Measurements from ENCODE around the gene MACROH2A2. TPM values are rescaled to one million over a fixed set of nuclear protein-coding genes. Genes with fewer than 3 reads are reported as not detected.

The MACROH2A2 gene
- total RNA-seq, 1 donor from 2014 or later: 25.5 TPM

DNA sequence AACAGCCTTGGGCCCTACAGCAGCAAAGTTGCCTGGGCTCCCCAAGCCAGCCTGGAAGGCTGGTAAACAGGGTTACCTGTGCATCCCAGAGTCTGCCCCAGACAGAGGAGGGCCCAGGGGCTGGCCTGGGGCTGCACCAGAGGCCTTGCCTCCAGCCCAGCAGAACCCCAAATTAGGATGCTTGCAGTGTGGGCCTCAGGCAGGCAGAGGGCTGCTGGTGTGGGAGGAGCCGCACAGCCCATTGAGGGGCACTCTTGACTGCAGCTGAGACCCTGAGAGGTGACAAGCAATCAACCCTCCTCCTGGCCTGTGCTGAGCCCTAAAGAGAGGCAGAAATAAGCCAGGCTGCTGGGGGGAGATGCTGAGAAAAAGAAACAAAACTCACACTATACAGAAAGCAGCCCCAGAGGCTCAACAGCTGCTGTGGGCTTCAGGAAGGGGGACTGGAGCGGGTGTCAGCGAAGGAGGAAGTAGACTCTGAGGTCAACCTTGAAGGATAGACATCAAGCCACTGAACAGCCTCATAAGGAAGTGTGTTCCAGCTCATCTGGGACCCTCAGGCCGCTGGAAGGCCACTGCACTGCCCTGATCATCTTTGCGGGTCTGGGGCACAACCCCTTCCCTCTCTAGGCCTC is 73.4 kb downstream of the MACROH2A2 start:
- Histone ChIP-seq H3K4me1 (ENCODE audit: insufficient read depth, low read length) (no peaks in the 10 kb centered on the region), H3K9ac (ENCODE audit: low read length) (no peak overlapping the region), H3K27ac (ENCODE audit: low read depth, low read length) (no peak overlapping the region), H3K27me3 (ENCODE audit: insufficient read depth, low read length) (no peaks in the 10 kb centered on the region), H3K4me2 (ENCODE audit: low read length) (no peak overlapping the region), H2AFZ (ENCODE audit: low read depth, low read length) (no peak overlapping the region), H3K4me3 (ENCODE audit: insufficient read depth, low read depth, low read length) (no peak overlapping the region), H3K36me3 (ENCODE audit: insufficient read depth, low read length) (no peaks in the 10 kb centered on the region), H4K20me1 (ENCODE audit: insufficient read depth, low read length) (peaks cover 3% of the 10 kb centered on the region), H3K9me3 (ENCODE audit: insufficient read depth, low read depth, low read length) (no peaks in the 10 kb centered on the region), H3K79me2 (ENCODE audit: insufficient read depth, low read length) (no peaks in the 10 kb centered on the region)
- TF ChIP-seq, protein P1, sequence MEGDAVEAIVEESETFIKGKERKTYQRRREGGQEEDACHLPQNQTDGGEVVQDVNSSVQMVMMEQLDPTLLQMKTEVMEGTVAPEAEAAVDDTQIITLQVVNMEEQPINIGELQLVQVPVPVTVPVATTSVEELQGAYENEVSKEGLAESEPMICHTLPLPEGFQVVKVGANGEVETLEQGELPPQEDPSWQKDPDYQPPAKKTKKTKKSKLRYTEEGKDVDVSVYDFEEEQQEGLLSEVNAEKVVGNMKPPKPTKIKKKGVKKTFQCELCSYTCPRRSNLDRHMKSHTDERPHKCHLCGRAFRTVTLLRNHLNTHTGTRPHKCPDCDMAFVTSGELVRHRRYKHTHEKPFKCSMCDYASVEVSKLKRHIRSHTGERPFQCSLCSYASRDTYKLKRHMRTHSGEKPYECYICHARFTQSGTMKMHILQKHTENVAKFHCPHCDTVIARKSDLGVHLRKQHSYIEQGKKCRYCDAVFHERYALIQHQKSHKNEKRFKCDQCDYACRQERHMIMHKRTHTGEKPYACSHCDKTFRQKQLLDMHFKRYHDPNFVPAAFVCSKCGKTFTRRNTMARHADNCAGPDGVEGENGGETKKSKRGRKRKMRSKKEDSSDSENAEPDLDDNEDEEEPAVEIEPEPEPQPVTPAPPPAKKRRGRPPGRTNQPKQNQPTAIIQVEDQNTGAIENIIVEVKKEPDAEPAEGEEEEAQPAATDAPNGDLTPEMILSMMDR (IDR thresholded peaks at IDR 0.05; ENCODE audit: insufficient read depth, low read depth, low read length): no peak
- no peak for TF ChIP-seq EZH2 (IDR thresholded peaks at IDR 0.05; ENCODE audit: insufficient read depth, low read length)
- Mint-ChIP-seq H3K4me3 (ENCODE audit: unreplicated experiment) (no peak overlapping the region), H3K4me1 (ENCODE audit: low read depth, unreplicated experiment) (peaks cover 5% of the 10 kb centered on the region), H3K9me3 (ENCODE audit: unreplicated experiment) (peaks cover 4% of the 10 kb centered on the region), H3K27me3 (ENCODE audit: low read depth, unreplicated experiment) (no peaks in the 10 kb centered on the region), H3K27ac (ENCODE audit: unreplicated experiment) (no peak overlapping the region), H3K36me3 (ENCODE audit: low read depth, unreplicated experiment) (peaks cover 12% of the 10 kb centered on the region)
- no peak for FAIRE-seq
- DNase-seq (ENCODE audit: low read depth): no peak

DNA sequence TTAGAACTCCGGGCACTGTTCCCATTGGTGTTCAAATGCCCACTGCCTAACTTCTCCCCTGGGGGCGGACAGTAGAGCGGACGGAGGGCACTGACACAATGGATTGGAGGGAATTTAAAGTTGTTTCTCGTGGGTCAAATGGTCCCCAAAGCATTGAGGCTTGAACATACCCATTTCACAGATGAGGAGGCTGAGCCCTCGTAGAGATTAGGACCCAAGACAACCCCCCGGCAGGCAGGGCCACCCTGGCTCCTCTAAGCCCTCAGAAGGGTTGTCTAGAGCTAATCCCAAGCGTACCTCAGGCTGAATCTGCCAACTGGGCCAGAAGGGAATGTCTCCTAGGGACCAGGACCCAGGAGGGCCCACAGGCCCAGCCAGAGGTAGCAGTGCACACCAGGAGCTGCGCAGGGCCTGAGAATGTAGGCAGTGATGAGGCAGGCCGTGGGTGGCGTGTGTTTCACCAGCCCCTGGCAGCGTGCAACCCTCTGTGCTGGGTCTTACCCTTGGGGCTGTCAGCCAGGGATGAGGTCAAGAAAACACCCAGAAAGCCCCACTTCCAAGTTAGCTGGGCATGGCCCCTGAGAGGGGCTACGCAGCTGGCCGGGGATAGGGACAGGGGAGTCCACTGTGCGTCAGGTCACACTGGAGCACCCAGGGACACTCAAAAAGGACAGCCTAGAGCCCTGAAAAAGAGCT is 74.2 kb downstream of the MACROH2A2 start:
- H3K27ac ChIP-seq (ENCODE audit: low read depth, low read length): no peak overlapping the region
- peaks cover 5% of the 10 kb centered on the region for H3K4me1 Mint-ChIP-seq (ENCODE audit: low read depth, unreplicated experiment)
- no peak overlapping the region for H3K9ac ChIP-seq (ENCODE audit: low read length)
- peaks cover 4% of the 10 kb centered on the region for H3K9me3 Mint-ChIP-seq (ENCODE audit: unreplicated experiment)
- no peak overlapping the region for H3K27ac Mint-ChIP-seq (ENCODE audit: unreplicated experiment)
- no peaks in the 10 kb centered on the region for H3K9me3 ChIP-seq (ENCODE audit: insufficient read depth, low read depth, low read length)
- no peaks in the 10 kb centered on the region for H3K27me3 ChIP-seq (ENCODE audit: insufficient read depth, low read length)
- TF ChIP-seq, protein P1 (IDR thresholded peaks at IDR 0.05; ENCODE audit: insufficient read depth, low read depth, low read length): no peak
- no peak for TF ChIP-seq EZH2 (IDR thresholded peaks at IDR 0.05; ENCODE audit: insufficient read depth, low read length)
- no peak overlapping the region for H3K4me2 ChIP-seq (ENCODE audit: low read length)
- no peak overlapping the region for H3K4me3 Mint-ChIP-seq (ENCODE audit: unreplicated experiment)
- DNase-seq (ENCODE audit: low read depth) (no peak), FAIRE-seq (no peak)
- H3K4me1 ChIP-seq (ENCODE audit: insufficient read depth, low read length): peaks cover 1% of the 10 kb centered on the region
- no peaks in the 10 kb centered on the region for H3K79me2 ChIP-seq (ENCODE audit: insufficient read depth, low read length)
- H3K4me3 ChIP-seq (ENCODE audit: insufficient read depth, low read depth, low read length): no peak overlapping the region
- H3K36me3 Mint-ChIP-seq (ENCODE audit: low read depth, unreplicated experiment): peaks cover 12% of the 10 kb centered on the region
- H3K36me3 ChIP-seq (ENCODE audit: insufficient read depth, low read length): no peaks in the 10 kb centered on the region
- H2AFZ ChIP-seq (ENCODE audit: low read depth, low read length): no peak overlapping the region
- peaks cover 3% of the 10 kb centered on the region for H4K20me1 ChIP-seq (ENCODE audit: insufficient read depth, low read length)
- no peaks in the 10 kb centered on the region for H3K27me3 Mint-ChIP-seq (ENCODE audit: low read depth, unreplicated experiment)

Measured in astrocyte (in vitro differentiated cells and primary cell).